HUDEP-2 (cell line): Measurements from ENCODE around the gene RSPO3.

ENCODE experiments used
- DNase-seq, 76 experiments: peaks; one replicate each; lab custom pipeline; 2025; ENCODE audit not compliant: unreplicated experiment in 76 of 76; lab: John Stamatoyannopoulos, UW

Gene RSPO3

DNA sequence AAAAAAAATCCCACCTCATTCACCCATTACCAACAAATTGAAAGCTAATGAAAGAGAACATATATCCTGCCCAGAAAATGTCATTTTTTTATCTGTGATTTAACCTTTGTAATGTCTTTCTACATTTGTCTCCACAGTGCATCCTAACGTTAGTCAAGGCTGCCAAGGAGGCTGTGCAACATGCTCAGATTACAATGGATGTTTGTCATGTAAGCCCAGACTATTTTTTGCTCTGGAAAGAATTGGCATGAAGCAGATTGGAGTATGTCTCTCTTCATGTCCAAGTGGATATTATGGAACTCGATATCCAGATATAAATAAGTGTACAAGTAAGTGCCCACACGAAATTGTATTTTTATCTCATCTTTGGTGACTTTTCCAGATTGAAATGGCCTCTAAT, 30.0 kb downstream of the RSPO3 start:
- no peak for DNase-seq

DNA sequence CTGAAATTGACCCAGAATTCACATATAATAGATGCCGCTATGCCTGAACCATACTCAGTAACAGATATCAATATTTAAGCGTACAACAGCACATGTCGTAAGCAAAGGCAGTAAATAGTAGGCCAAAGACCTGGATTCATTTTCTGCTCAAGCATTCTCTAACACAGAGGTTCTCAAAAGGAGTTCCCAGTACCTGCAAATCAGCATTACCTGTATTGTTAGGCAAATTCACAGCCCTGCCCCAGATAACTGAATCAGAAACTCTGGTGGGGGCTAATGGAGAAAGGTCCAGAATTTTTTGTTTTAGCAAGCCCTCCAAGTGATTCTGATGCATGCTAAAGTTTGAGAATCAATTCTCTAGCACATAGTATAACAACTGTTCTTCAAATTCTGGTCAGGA, 36.0 kb downstream of the RSPO3 start:
- DNase-seq, result no peak

DNA sequence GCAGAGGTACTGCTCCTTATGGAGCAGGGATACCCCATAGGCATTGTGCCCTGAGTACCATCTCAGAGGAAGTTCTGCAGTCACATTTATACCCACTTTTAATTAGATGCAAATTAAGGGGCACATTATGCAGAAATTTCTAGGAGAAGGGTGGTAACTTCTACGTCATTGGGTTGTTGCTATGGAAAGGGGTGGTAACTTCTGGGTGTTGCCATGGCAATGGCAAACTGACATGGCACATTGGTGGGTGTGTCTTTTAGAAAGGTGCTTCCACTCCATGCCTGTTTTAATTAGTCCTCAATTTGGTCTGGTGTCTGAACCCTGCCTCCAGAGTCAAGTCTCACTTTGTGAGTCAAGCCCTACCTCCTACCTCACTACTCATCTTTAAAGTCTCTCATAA, 42.0 kb downstream of the RSPO3 start:
- DNase-seq, result no peak

DNA sequence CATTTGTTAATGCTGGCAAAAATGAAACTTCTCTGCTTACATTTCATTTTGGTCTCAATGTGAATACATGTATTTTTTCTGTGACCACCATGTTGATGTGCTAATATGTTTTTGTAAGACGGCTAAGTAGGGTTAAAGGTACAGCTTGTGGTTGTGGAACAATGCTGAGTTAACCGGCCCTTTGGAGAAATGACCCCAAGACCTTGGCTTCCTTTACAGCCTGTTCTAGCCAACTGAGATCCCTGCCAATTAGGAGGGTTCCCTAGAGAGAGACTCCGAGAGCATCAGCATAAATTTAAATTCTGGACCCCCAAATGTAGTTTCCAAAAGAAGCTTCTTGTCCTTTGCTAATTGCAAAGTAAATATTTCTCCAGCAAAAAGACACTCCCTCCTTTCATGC, 44.4 kb downstream of the RSPO3 start:
- no peak for DNase-seq

DNA sequence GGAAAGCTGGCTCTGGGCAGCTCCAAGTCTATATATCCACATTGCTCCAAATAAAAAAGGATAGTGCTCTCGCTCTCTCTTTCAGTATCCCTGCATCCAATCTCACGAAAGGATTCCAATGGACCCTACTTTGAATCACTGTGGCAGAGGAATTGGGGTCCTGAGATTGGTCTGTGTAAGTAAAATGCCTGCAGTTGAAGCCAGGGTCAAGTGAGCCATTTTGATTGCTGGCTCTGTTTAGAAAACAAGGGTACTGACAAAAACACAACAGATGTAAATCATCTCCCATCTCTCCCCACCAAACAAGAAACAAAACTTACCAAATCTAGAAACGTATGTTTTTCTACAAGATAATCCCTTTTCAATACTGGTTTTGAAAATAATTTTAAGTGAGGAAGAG, 45.6 kb downstream of the RSPO3 start:
- DNase-seq, result no peak

DNA sequence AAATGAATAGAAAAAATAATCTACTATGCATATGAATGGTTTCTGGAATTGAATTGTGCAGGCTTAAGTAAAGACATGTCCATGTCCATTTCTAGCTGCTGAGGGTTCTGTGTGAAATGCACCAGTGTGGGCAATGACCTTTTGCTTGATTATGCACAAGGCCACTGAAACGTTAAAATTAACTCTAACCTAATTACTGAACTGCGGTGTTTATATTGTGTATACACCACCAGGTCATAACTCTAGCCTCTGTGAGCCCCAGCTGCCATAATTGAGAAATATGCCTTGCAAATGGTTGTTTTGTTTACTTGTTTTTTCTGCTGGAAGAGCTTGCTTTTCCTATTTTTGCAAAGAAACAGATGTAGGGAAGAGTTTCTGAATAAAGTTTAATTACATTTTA, 46.1 kb downstream of the RSPO3 start:
- DNase-seq, result no peak

DNA sequence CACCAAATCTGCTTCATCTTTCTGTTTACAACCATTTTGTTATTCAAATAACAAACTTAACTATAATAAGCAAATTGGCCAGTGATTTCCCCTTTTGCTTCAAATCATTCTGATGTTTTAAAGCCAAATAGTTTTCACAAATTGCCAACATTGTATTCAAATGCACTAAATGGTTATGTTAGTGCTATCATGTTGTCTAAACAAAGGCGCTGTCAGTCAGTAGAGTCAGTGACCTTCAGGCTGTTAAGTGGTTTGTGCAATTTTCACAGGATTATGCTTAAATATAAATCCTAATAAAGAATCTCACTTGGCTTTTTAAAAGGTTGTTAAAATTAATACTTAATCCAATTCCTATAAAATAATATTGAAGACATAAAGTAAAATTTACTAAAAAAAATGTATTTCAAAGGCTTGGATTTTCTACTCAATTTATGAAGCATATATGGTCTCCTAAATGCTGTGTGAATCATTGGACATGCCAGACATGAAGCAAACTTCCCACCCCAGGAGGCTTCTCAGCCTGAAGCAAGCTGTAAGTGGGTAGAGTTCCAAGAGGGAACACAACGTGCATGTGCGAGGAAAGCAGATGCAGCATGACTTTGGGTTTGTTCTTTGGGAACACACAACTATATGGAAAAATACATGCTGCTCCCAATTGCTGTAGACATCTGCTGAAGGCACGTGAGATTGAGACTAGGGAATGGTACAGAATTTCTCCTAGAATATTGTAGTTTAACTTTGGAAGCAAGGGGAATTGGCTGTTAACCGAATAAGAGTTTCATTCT, 54.9 kb downstream of the RSPO3 start:
- no peak for DNase-seq

DNA sequence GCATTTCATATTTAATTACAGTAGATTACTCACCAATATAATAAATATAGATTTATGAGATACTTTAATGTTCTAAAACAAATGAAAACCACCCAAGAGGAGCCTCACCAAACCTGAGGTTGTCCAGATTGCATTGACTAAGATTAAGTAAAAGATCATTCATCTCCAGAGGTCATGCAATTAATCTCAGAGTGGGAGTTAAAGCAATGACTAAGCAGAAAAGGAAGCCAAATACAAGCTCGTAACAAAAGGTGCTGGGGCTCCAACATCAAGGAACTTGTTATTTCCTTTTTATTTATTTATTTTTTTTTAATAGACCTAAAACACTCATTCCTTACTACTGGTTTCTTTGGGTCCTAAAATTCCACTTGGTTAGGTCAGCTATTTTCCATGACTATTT, 57.7 kb downstream of the RSPO3 start:
- DNase-seq, result no peak

DNA sequence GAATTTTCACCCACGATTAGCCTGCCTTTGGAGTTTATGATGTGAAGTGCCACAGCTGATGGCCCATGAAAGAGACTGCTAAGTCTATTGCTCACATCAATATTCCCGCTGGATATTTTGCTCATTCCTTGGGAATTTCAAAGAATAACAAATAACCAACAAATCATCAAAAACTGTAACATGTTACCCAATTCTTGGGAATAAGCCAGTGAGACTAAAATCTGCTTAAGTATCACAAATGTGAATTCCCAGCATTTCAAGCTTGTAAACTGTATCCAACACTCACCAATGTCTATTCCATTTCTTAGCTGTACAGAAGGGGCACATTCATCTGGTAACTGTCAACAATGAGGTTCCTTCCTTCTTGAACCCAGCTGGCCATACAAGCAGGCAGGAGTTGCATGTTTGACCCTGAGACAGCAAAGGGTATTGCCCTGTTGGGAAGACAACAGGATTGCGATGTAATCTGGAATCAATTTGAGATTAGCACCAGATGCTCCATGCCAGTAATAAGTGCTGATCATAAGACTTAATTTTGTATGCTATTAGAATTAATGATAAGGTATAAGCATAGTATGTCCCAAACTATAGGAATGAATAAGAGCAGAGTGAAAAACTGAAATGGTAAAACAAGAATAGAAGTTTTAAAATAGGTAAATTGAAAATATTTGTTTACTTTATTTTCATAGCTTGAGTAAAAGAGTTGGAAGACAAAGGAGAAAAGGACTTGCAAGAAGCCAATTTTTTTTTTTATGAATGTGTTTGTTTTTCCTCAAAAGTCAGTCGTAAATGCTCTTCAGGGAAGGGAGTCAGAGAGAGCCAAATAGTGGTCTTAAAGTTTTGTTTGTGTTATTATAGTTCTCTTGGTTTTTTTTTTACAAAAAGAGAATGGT, 58.8 kb downstream of the RSPO3 start:
- no peak for DNase-seq

DNA sequence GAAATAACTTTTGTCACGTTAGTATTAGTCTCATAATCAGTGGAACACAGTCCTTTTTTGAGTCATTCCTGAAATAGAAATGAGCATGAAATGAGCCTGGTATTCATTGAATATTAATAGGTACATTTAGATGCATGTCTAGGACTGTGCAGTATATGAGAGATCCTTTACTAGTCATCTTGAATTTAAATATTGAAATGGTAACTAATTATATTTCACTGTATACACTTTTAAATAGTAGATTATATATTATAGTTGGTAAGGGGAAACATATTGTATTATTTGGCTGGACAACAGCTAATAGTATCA, 59.4 kb downstream of the RSPO3 start:
- DNase-seq, result no peak

DNA sequence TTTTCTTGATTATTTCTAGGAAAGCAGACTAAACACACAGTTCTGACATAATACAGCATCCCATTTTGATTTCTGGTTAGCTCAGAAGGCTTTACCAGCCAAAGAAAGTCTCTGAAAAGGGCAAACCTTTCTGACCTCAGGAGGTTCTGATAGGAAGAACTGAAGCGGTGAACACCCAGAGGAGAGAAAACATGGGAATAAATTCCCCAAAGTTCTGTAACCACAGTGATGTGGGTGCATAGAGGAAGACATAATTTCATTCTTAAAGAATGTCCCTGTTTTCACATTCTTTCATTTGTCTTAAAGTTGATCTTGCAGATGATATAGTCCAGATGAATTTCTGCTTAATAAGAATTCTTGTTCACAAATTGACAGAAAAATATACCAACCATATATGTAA, 60.3 kb downstream of the RSPO3 start:
- no peak for DNase-seq

DNA sequence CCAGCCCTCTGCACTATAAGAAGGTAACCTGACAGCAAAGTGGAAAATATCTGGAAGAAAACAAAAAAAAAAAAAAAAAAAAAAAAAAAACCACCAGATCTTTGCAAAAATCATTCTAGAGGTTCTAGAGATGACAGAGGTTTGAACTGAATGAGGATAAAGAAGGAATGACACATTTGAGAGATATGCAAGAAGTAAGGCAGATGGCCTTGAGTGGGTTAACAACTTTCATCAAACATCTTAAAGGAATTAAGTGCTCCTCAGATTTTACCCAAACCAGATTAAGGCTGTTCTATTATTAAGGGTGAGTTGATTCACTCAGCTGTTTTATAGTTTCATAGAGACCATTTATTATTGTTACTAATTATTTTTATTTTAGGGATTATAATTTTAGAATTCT, 62.0 kb downstream of the RSPO3 start:
- no peak for DNase-seq

DNA sequence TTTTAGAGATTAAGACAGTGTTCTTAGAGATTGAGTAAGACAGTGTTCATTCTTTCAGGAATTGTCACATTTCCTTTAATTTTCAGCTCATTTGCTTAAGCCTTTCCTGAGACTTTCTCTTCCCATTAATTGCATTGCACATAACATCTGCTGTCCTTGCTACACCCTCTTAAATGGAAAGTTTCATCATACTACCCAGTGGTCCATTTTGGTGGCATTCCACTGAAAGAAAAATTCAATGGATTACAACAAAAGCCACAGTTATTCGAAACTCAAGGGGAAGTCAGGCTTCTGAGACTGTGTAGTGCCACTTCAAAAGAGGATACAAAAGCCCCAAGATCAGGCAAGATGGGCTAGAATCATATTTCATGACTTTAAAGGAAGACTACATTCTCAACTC, 64.0 kb downstream of the RSPO3 start:
- DNase-seq, result no peak

DNA sequence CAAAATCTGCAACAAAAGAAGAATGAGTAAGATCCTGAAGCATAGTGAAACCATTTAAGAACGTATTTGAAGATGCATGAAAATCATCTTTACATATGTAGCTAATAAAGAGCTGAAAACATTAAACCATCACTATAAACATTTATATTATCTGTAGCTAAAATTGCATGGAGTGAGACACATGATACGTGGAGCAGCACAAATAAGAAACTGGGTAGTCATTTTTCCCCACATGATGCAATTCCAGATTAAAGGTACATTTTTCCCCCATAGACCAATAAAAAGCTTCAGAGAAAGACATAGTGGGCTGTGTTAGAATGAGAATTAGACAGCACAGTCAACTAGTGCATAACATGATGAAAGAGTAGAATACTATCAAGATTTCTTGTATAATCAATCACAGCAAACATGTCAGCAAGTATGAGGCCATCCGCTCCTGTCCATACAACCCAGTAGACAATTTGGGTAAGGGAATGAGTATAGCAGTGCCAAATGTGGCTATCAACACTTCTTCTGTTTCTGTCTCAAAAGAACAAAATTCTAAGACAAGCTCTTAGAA, 67.0 kb downstream of the RSPO3 start:
- no peak for DNase-seq

DNA sequence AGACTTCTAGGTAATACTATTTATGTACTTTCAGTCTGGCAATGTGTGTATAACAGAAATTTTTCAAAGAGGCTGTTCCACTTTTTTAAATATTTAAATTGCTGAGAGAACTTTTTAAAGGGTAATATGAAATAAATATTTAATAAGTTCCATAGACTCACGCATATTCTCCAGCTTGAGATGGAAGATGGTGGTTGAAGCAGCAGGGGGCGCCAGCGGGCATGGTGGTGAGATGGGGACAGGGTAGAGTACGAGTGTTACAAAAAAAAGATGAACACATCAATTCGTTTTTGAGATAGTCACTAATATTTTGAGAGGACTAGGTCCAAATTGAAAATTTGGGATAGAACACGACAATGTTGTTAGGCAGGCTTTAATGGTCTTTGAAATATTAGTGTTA, 68.4 kb downstream of the RSPO3 start:
- peak in 62 of 76 experiments; percentile 2 to 83 (median 49) for DNase-seq

DNA sequence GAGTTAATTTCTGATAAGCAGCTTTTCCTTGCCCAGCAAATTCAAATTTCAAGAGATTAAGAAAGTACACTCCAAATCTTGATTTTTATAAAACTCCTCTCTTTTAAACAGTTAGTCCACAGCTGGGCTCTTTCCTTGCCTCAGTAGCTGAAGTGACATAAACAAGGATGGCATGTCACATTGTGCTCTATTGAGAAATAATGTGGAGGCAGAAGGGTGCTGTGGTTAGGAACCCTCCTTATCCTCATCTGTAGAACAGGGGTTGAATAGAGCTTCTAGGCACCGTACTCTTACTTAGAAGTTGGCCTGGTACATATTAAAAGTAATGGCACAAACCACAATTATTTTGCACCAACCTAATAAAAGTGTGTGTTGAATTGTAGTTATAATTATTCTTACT, 70.3 kb downstream of the RSPO3 start:
- DNase-seq, result no peak

DNA sequence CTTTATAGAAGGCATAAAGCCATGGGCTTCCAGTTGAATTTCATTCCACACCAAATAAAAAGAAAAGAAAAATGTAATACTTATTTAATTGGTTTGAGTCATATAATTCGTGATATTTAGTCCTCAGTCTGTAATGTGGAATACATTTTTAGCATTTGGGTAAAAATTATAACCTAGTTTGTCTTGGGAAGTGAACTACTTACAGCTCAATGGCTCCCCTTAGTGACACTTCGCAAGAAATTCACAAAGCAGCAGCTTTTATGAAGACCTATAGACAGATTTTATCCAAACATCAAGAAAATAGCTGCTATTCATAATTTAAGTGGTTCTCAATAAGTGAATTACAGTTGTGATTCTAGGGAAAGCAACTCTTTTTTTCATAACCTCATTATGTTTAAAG, 72.1 kb downstream of the RSPO3 start:
- peak in 4 of 76 experiments; percentile 3 to 16 (median 10) for DNase-seq

DNA sequence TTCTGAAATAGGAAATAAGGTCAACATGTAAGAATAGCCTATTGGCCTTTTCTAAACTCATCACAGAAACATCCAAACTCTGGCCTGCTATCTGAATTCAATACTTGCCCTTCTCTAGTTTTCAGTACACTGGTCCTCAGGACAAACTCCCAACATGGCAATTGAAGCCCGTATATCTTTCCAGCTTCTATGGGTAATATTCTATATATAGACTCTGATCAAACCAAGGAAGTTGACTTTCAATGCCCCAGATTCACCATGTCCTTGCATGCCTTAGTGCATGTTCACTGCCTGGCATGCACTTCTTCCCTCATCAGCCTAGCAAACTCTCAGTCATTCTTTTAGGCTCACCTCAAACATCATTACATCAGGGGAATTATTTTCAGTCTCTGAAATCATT, 73.2 kb downstream of the RSPO3 start:
- no peak for DNase-seq

DNA sequence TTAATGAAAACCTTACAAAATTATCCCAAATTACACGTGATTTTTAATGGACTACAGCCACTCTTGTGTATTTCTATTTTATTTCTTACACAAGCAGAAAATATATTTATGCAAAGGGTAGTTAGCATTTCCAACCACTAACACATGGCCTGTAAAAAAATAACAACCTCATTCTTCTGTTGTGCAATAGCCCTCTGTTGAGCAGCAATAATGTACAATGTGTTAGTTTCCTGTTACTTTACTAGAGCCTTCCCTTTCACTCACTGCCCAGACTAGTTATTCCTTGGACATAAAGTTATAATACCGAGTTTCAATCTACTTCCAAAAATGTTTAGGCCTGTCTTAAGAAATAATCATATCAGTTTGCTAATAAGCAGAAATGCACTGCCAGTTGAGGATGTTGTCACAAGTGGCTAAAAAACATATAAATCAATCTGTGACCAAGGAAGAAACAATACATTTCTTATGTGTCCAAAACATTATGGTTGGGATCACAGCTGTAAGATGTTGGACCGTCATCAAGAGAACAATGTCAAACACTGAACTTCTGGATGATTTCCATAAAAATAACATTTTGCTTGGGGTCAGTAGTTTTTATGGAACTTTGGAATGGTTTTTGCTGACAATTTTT, 74.6 kb downstream of the RSPO3 start:
- DNase-seq, result no peak

DNA sequence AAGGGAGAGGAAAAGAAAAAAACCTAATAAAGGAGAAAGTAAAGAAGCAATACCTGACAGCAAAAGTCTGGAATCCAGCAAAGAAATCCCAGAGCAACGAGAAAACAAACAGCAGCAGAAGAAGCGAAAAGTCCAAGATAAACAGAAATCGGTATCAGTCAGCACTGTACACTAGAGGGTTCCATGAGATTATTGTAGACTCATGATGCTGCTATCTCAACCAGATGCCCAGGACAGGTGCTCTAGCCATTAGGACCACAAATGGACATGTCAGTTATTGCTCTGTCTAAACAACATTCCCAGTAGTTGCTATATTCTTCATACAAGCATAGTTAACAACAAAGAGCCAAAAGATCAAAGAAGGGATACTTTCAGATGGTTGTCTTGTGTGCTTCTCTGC, 77.4 kb downstream of the RSPO3 start:
- DNase-seq, result no peak

DNA sequence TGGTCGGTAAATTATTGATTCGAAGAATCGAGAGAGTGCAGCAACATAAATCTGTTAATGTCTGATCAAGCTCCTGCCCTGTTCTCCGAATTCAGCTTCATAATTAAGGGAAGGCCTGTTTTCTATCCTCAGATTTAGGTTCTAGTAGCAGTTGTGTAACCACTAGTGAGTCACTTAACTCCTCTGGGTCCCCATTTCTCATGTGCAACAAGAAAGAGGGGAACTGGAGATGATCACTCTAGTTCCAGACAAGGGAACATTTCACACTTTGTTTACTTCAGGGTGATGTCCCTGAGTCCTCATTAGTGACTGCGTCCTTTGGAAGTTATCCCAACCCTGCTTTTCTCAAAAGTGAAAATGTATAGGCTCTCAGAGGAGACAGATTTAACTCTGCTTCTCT, 80.1 kb downstream of the RSPO3 start:
- no peak for DNase-seq
